Uterus (tissue), 2 donors: Measurements from ENCODE around the gene SELENOO.

ENCODE experiments used
- CTCF ChIP-seq, 4 experiments: fragments of 200-600 bp in 2 of 4; fragments of 450-650 bp in 2 of 4; sonication (generic) in 2 of 4; IDR thresholded peaks; one replicate each; pipeline ENCODE4 v1.5.1; 2016 to 2019; ENCODE audit warnings: antibody characterized with exemption in 4 of 4, mild to moderate bottlenecking in 2 of 4, moderate library complexity in 1 of 4
- POLR2A ChIP-seq, 2 donors: fragments of 450-650 bp; IDR thresholded peaks; one replicate each; pipeline ENCODE4 v1.6.1; 2016; ENCODE audit warnings: antibody characterized with exemption in 2 of 2, mild to moderate bottlenecking in 1 of 2, moderate library complexity in 1 of 2

- TF ChIP-seq CTCF (IDR thresholded peaks at IDR 0.05) (no peak), POLR2A (IDR thresholded peaks at IDR 0.05) (no peak)
Measured at GRCh38 chr22:50184902-50185374, 15.9 kb upstream of the SELENOO start.
